HG03039 (cell line): ENCODE results near the gene ATL2.

Experiments used
- ATAC-seq: cut with Tn5 transposase; IDR thresholded peaks from one replicate; pipeline ENCODE4 v1.9.1; 2021; ENCODE audit warnings: mild to moderate bottlenecking, moderate library complexity; ENCODE audit not compliant: unreplicated experiment

ATL2 gene

DNA sequence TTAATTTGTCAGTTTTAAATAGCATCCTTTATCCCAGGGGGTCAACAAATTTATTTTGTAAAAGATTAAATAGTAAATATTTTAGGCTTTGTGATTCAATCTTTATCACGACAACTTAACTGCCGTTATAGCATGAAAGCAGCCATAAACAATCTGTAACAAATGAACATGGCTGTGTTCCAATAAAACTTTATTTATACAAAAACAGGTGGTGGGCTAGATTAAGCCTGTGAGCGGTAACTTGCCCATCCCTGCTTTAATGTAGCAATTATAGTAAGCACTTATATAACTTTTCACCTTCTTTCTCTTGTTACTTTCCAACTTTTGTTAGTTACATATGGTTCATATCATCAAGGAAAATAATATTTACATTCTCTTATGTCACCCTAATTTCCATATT is 121.9 kb downstream of the ATL2 start:
- no peak for ATAC-seq

DNA sequence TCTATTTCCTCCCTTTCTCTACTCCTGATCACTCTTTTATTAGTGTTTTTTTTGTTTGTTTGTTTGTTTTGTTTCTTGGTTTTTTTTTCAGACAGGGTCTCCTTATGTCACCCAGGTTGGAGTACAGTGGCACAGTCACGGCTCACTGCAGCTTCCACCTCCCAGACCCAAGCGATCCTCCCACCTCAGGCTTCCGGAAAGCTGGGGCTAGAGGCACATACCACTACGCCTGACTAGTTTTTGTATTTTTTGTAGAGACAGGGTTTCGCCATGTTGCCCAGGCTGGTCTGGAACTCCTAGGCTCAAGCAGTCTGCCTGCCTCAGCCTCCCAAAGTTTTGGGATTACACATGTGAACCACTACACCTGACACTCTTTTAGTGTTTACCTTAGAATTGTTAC is 122.3 kb downstream of the ATL2 start:
- no peak for ATAC-seq

DNA sequence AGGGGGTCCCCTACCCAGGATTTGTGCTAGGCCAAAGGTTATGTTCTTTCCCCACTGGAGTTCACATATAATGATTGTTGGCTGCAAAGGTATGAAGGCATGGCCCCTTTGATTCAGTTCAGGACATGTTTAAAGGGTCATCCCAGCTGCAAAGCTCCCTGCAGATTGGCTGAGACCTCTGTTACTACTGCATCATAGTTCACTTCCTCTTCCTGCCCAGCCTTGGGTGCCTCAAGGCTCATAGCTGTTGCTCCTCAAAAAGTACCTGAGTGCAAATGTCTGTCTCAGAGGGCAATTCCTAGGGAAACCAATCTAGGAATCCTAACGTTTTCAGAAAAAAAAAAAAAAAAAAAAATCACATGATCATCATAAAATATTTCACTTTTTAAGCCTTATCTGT is 125.1 kb downstream of the ATL2 start:
- ATAC-seq = no peak

DNA sequence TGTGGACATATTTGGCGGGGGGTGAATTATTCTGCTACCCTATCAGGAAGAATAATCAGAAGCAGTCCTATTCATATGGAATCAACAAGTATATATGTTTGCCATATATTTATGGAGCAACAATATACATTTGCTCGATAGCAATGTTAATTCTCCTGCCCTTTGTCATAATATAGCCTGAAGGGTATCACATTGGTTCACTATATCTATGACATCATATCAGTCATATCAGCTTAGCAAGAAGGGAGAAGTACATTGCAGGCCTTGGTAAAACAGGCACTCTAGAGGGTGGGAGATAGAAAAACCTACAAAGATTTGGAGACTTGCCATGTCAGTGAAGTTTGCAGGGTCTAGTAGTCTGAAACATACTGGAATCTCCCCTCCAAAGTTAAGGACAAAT is 128.4 kb downstream of the ATL2 start:
- no peak for ATAC-seq

DNA sequence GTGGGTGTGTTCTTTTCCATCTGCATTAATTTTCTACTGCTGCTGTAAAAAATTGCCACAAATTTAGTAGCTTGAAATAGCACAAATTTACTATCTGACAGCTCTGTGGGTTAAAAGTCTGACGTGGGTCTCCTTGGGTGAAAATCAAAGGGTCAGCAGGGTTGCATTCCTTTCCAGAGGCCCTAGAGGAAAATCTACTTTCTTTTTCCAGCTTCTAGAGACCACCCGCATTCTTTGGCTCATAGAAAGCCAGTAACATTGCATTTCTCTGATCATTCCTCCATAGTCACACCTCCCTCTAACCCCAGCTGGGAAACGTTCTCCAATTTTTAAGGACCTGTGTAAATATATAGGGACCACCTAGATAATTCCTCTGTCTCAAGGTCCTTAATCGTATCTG is 128.8 kb downstream of the ATL2 start:
- no peak for ATAC-seq

DNA sequence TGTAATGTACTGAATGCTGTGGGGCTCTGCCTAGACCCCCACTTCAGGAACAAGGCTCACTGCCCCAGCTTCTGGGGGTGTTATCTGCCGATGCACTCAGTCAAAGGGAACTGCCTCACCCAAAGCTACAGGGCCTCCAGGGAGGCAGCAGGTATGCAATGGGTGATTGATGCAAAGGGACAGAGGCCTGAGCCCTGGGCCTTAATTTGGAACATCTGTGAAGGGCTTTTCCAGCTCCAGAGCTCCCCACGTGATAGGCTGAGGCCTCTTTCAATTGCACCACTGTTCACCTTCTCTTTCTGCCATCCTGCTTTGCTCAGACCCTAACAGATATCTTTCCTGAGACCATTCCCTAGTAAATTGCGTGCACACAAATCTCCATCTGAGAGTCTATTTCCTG is 131.0 kb downstream of the ATL2 start:
- no peak for ATAC-seq

DNA sequence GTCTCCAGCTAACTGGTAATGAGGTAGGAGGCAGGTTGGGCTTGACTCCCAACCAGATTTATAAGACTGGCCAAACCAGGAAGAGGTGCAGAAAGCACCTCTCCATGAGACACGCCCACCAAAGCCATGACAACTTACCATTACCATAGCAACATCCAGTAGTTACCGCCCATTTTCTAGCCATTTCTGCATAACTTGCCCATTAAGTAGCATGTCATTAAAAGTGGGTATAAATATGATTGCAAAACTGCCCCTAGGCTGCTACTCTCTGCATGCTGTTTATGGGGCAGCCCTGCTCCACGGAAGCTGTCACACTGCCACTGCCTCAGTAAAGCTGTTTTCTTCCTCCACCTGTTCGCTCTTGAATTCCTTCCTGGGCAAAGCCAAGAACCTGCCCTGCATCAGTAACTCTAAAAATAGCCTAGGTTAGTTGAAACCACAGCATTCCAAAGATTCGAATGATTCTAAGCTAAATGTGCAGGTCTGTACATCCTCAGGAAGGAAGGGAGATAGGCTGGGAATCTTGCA is 131.9 kb downstream of the ATL2 start:
- ATAC-seq = no peak

DNA sequence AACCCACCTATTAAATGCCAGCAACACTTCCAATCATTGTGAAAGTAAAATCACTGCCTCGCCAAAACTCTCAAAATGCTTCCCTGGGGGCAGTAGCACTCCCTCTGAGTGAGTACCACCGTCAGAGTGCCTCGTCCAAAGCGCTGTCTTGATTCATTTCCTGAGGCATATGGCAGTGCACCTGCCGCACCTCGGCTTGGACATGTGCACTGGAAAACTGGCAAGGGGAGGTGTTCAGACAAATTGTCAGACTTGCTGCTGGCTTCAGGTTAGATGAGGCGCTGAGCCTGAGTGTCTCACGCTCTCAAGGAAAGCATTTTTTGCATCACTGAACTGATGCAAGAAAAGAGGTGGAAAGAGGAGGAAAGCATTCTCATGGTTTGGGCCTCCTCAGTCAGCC is 132.8 kb downstream of the ATL2 start:
- ATAC-seq = no peak
